Stimulated activated CD8-positive, alpha-beta memory T cell treated with anti-CD3 and anti-CD28 coated beads, Interleukin-7, amount 100 ng/mL, for 4 hours (primary cell): ENCODE data around the gene TMEM69.
"Not testable (repeated sequence)": the region's sequence is repeated elsewhere in the genome, so short reads cannot be mapped to it uniquely, and the experiment has no call there.

Source experiments
- DNase-seq, 2 donors: peaks; one replicate each; pipeline ENCODE4 v3.0.0-alpha.2; 2020; ENCODE audit warnings: low read depth in 2 of 2

Gene TMEM69

DNA sequence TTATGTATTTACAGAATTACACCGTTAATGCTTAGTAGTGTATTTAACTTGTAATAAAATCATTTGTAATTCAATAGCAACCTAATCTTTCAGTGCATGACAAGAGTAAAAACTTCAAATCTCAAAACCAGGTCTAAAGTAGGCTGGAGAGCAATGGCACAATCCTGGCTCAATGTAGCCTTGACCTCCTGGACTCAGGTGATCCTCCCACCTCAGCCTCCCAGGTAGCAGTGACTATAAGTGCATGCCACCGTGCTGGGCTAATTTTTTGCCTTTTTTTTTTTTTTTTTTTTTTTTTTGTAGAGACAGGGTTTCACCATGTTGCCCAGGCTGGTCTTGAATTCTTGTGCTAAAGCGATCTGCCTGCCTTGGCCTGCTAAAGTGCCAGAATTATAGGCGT, 51.2 kb downstream of the TMEM69 start:
- DNase-seq = no peak

DNA sequence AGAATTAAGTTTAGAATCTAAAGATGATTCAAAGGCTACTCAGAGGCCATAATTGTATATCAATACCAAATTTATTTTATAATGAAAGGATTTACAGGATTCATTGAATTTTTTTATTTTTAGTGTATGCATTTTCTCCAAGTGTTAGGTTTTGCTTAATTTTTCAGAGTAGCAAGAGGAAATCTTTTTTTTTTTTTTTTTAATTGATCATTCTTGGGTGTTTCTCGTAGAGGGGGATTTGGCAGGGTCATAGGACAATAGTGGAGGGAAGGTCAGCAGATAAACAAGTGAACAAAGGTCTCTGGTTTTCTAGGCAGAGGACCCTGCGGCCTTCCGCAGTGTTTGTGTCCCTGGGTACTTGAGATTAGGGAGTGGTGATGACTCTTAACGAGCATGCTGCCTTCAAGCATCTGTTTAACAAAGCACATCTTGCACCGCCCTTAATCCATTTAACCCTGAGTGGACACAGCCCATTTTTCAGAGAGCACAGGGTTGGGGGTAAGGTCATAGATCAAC, 51.7 kb downstream of the TMEM69 start:
- not testable (repeated sequence) for DNase-seq
